ENCODE measurements around the gene PRSS56.

The PRSS56 gene

GRCh38 chr2:232518844-232519243, 1.3 kb upstream of the PRSS56 start:
- ATAC-seq (replicated peaks) (no peak), DNase-seq (no peak)
- Mint-ChIP-seq H3K4me1 (ENCODE audit: low read depth in 2 of 2) (peaks cover 4 to 10% of the 10 kb centered on the region in 2 donors), H3K9me3 (no peaks in the 10 kb centered on the region), H3K4me3 (no peak overlapping the region), H3K36me3 (ENCODE audit: insufficient read depth) (peaks cover 7% of the 10 kb centered on the region), H3K27me3 (peaks cover 43 to 77% of the 10 kb centered on the region in 2 donors), H3K27ac (no peak overlapping the region)

- Mint-ChIP-seq H3K4me1 (ENCODE audit: low read depth in 2 of 2) (peaks cover 4 to 10% of the 10 kb centered on the region in 2 donors), H3K27me3 (peaks cover 51 to 80% of the 10 kb centered on the region in 2 donors), H3K36me3 (ENCODE audit: insufficient read depth) (peaks cover 7% of the 10 kb centered on the region), H3K4me3 (no peak overlapping the region), H3K9me3 (no peaks in the 10 kb centered on the region), H3K27ac (no peak overlapping the region)
- DNase-seq = no peak
- no peak for ATAC-seq (replicated peaks)
These were observed 301 bp downstream of the PRSS56 start for GRCh38 chr2:232520489-232520888.

- Mint-ChIP-seq H3K36me3 (ENCODE audit: insufficient read depth) (peaks cover 7% of the 10 kb centered on the region), H3K4me1 (ENCODE audit: low read depth in 2 of 2) (peaks cover 4 to 10% of the 10 kb centered on the region in 2 donors), H3K4me3 (peak overlapping the region; percentile 70 to 78), H3K27ac (peak overlapping the region in 1 of 2 donors; percentile 57), H3K9me3 (no peaks in the 10 kb centered on the region), H3K27me3 (peaks cover 51 to 81% of the 10 kb centered on the region in 2 donors)
- DNase-seq (no peak), ATAC-seq (replicated peaks) (no peak)
These were observed 910 bp downstream of the PRSS56 start for GRCh38 chr2:232521098-232521497.

- peaks cover 51 to 82% of the 10 kb centered on the region in 2 donors for H3K27me3 Mint-ChIP-seq
- H3K4me3 Mint-ChIP-seq = peak overlapping the region; percentile 37 to 51
- DNase-seq (peak; percentile 61 to 68 (median 64)), ATAC-seq (replicated peaks) (peak; percentile 82)
- no peak overlapping the region for H3K27ac Mint-ChIP-seq
- H3K36me3 Mint-ChIP-seq (ENCODE audit: insufficient read depth) = peaks cover 7% of the 10 kb centered on the region
- peaks cover 4 to 10% of the 10 kb centered on the region in 2 donors for H3K4me1 Mint-ChIP-seq (ENCODE audit: low read depth in 2 of 2)
- no peaks in the 10 kb centered on the region for H3K9me3 Mint-ChIP-seq
These were observed 1.9 kb downstream of the PRSS56 start for GRCh38 chr2:232521959-232522622.

- H3K4me3 Mint-ChIP-seq = peak overlapping the region; percentile 37 to 51
- ATAC-seq (replicated peaks) = no peak
These were observed 2.6 kb downstream of the PRSS56 start for GRCh38 chr2:232522623-232523401.

GRCh38 chr2:232523402-232523681, 3.2 kb downstream of the PRSS56 start:
- Mint-ChIP-seq H3K27ac (no peak overlapping the region), H3K4me3 (peak overlapping the region; percentile 37 to 51), H3K9me3 (no peaks in the 10 kb centered on the region), H3K4me1 (ENCODE audit: low read depth in 2 of 2) (peaks cover 4 to 11% of the 10 kb centered on the region in 2 donors), H3K27me3 (peaks cover 54 to 84% of the 10 kb centered on the region in 2 donors), H3K36me3 (ENCODE audit: insufficient read depth) (peaks cover 7% of the 10 kb centered on the region)
- no peak for ATAC-seq (replicated peaks)
- no peak for DNase-seq

More at GRCh38 chr2:232522623-232523401, 2.6 kb downstream of the PRSS56 start:
- Mint-ChIP-seq H3K36me3 (ENCODE audit: insufficient read depth) (peaks cover 7% of the 10 kb centered on the region), H3K4me1 (ENCODE audit: low read depth in 2 of 2) (peaks cover 4 to 10% of the 10 kb centered on the region in 2 donors), H3K9me3 (no peaks in the 10 kb centered on the region), H3K27ac (no peak overlapping the region), H3K27me3 (peaks cover 52 to 84% of the 10 kb centered on the region in 2 donors)
- DNase-seq = no peak

- ATAC-seq (replicated peaks) (no peak), DNase-seq (no peak)
- H3K27me3 Mint-ChIP-seq = peaks cover 54 to 84% of the 10 kb centered on the region in 2 donors
- H3K4me3 Mint-ChIP-seq = peak overlapping the region in 1 of 2 donors; percentile 51
- H3K36me3 Mint-ChIP-seq (ENCODE audit: insufficient read depth) = peaks cover 7% of the 10 kb centered on the region
- no peak overlapping the region for H3K27ac Mint-ChIP-seq
- no peaks in the 10 kb centered on the region for H3K9me3 Mint-ChIP-seq
- H3K4me1 Mint-ChIP-seq (ENCODE audit: low read depth in 2 of 2) = peaks cover 10 to 17% of the 10 kb centered on the region in 2 donors
These were observed 3.8 kb downstream of the PRSS56 start for GRCh38 chr2:232523682-232524597.

GRCh38 chr2:232524771-232525170, 4.6 kb downstream of the PRSS56 start:
- Mint-ChIP-seq H3K27me3 (peaks cover 50 to 84% of the 10 kb centered on the region in 2 donors), H3K36me3 (ENCODE audit: insufficient read depth) (peaks cover 7% of the 10 kb centered on the region), H3K4me1 (ENCODE audit: low read depth in 2 of 2) (peaks cover 14 to 23% of the 10 kb centered on the region in 2 donors), H3K27ac (no peak overlapping the region), H3K4me3 (peak overlapping the region in 1 of 2 donors; percentile 46), H3K9me3 (no peaks in the 10 kb centered on the region)
- DNase-seq (no peak), ATAC-seq (replicated peaks) (no peak)

GRCh38 chr2:232525199-232525598, 5.0 kb downstream of the PRSS56 start:
- no peaks in the 10 kb centered on the region for H3K9me3 Mint-ChIP-seq
- no peak for ATAC-seq (replicated peaks)
- peaks cover 49 to 84% of the 10 kb centered on the region in 2 donors for H3K27me3 Mint-ChIP-seq
- H3K27ac Mint-ChIP-seq = no peak overlapping the region
- H3K4me3 Mint-ChIP-seq = no peak overlapping the region
- H3K36me3 Mint-ChIP-seq (ENCODE audit: insufficient read depth) = peaks cover 7% of the 10 kb centered on the region
- H3K4me1 Mint-ChIP-seq (ENCODE audit: low read depth in 2 of 2) = peaks cover 14 to 23% of the 10 kb centered on the region in 2 donors
- DNase-seq = no peak

- Mint-ChIP-seq H3K27ac (no peak within 1 kb of the TSS), H3K4me3 (no peak within 1 kb of the TSS), H3K9me3 (no peaks in the 10 kb centered on the region), H3K36me3 (ENCODE audit: insufficient read depth) (peaks cover 3% of the 10 kb centered on the region), H3K27me3 (peaks cover 49 to 84% of the 10 kb centered on the region in 2 donors), H3K4me1 (ENCODE audit: low read depth in 2 of 2) (peaks cover 16 to 23% of the 10 kb centered on the region in 2 donors)
- DNase-seq = no peak
- no peak for ATAC-seq (replicated peaks)
These were observed 5.7 kb downstream of the PRSS56 start, which contains the start of gene CHRND for GRCh38 chr2:232525791-232526371. Gene CHRND (plus strand): TSS chr2:232526160. CDS start chr2:232526216, 56 bp downstream.

GRCh38 chr2:232526372-232526941, 6.3 kb downstream of the PRSS56 start:
- ATAC-seq (replicated peaks) = no peak
- H3K27me3 Mint-ChIP-seq = peaks cover 46 to 84% of the 10 kb centered on the region in 2 donors
- peaks cover 4% of the 10 kb centered on the region for H3K36me3 Mint-ChIP-seq (ENCODE audit: insufficient read depth)
- no peak overlapping the region for H3K27ac Mint-ChIP-seq
- no peak for DNase-seq
- H3K9me3 Mint-ChIP-seq = no peaks in the 10 kb centered on the region
- H3K4me1 Mint-ChIP-seq (ENCODE audit: low read depth in 2 of 2) = peaks cover 15 to 21% of the 10 kb centered on the region in 2 donors
- no peak overlapping the region for H3K4me3 Mint-ChIP-seq

- ATAC-seq (replicated peaks) (no peak), DNase-seq (no peak)
- Mint-ChIP-seq H3K27ac (peak overlapping the region in 1 of 2 donors; percentile 79), H3K36me3 (ENCODE audit: insufficient read depth) (peaks cover 5% of the 10 kb centered on the region), H3K4me3 (no peak overlapping the region), H3K4me1 (ENCODE audit: low read depth in 2 of 2) (peaks cover 14 to 17% of the 10 kb centered on the region in 2 donors), H3K9me3 (no peaks in the 10 kb centered on the region), H3K27me3 (peaks cover 48 to 84% of the 10 kb centered on the region in 2 donors)
These were observed 7.8 kb downstream of the PRSS56 start for GRCh38 chr2:232527905-232528470.

Data from effector memory CD8-positive, alpha-beta T cell (primary cell).